ENCODE measurements around the gene FCRL6.

- TF ChIP-seq ZZZ3 (CRISPR knock-in tag; IDR thresholded peaks at IDR 0.05; ENCODE audit: borderline replicate concordance) (no peak), HNF4A (CRISPR knock-in tag; IDR thresholded peaks at IDR 0.05) (no peak), CTCF (CRISPR knock-in tag; IDR thresholded peaks at IDR 0.05) (no peak), RFX5 (IDR thresholded peaks at IDR 0.05; ENCODE audit: low read depth, low read length) (no peak), GMEB1 (CRISPR knock-in tag; IDR thresholded peaks at IDR 0.05; ENCODE audit: borderline replicate concordance) (no peak), ZNF468 (CRISPR knock-in tag; IDR thresholded peaks at IDR 0.05) (no peak), MTA3 (CRISPR knock-in tag; IDR thresholded peaks at IDR 0.05) (no peak), GATAD2A (CRISPR knock-in tag; IDR thresholded peaks at IDR 0.05) (no peak), MAFK (conservative IDR thresholded peaks at IDR 0.05 in 1 of 2, IDR thresholded peaks at IDR 0.05 in 1 of 2; ENCODE audit: low read length in 2 of 2) (no peak), KLF13 (CRISPR knock-in tag; IDR thresholded peaks at IDR 0.05) (no peak), FOXJ3 (CRISPR knock-in tag; IDR thresholded peaks at IDR 0.05; ENCODE audit: borderline replicate concordance) (no peak), ZBTB7A (CRISPR knock-in tag; IDR thresholded peaks at IDR 0.05) (no peak)
Measured at GRCh38 chr1:159786966-159787365, 15.2 kb upstream of the FCRL6 start.

All from HepG2 (cell line).